Neural progenitor cell (in vitro differentiated cells): Measurements from ENCODE around the gene SLC2A11. TPM values are rescaled to one million over a fixed set of nuclear protein-coding genes. Genes with fewer than 3 reads are reported as not detected.

Experiments
- DNase-seq: peaks from one replicate; pipeline ENCODE4 v3.0.0-alpha.2; 2016; ENCODE audit warnings: low spot score
- H2AFZ ChIP-seq: fragments of 200-600 bp; sonication (generic); replicated peaks from 2 replicates; pipeline ENCODE4 v1.6.1; 2016; ENCODE audit warnings: antibody characterized with exemption
- H3F3A ChIP-seq: fragments of 200-600 bp; sonication (generic); 2 replicates; pipeline ENCODE4 v1.6.1; 2016; ENCODE audit warnings: antibody characterized with exemption, low read depth
- H3K27ac ChIP-seq: fragments of 200-600 bp; sonication (generic); 2 replicates; pipeline ENCODE4 v1.5.1; 2016; ENCODE audit warnings: mild to moderate bottlenecking
- H3K27me3 ChIP-seq: fragments of 200-600 bp; sonication (generic); 2 replicates; pipeline ENCODE4 v1.6.1; 2016; ENCODE audit warnings: mild to moderate bottlenecking, moderate library complexity
- H3K36me3 ChIP-seq: fragments of 200-600 bp; sonication (generic); 2 replicates; pipeline ENCODE4 v1.5.1; 2016
- H3K4me1 ChIP-seq: fragments of 200-600 bp; sonication (generic); 2 replicates; pipeline ENCODE4 v1.6.1; 2016; ENCODE audit warnings: mixed run types
- H3K4me2 ChIP-seq: fragments of 200-600 bp; sonication (generic); 2 replicates; pipeline ENCODE4 v1.6.1; 2016
- H3K4me3 ChIP-seq: fragments of 200-600 bp; sonication (generic); 2 replicates; pipeline ENCODE4 v1.5.1; 2016
- H3K79me2 ChIP-seq: fragments of 200-600 bp; sonication (generic); 2 replicates; pipeline ENCODE4 v1.6.1; 2016; ENCODE audit warnings: low read depth
- H3K9ac ChIP-seq: fragments of 200-600 bp; sonication (generic); 2 replicates; pipeline ENCODE4 v1.6.1; 2016
- H3K9me3 ChIP-seq: fragments of 200-600 bp; sonication (generic); 2 replicates; pipeline ENCODE4 v1.5.1; 2016; ENCODE audit warnings: low read depth
- H4K20me1 ChIP-seq: fragments of 200-600 bp; sonication (generic); 2 replicates; pipeline ENCODE4 v1.6.1; 2016; ENCODE audit warnings: low read depth
- H3K27ac Mint-ChIP-seq: 3 replicates; pipeline ENCODE4 v1.8.0; 2021; ENCODE audit warnings: mixed read lengths
- H3K27me3 Mint-ChIP-seq: 2 replicates; pipeline ENCODE4 v1.8.0; 2022; ENCODE audit warnings: low read depth, mild to moderate bottlenecking, inconsistent platforms, moderate library complexity, mixed read lengths; ENCODE audit not compliant: insufficient read depth
- H3K36me3 Mint-ChIP-seq: 3 replicates; pipeline ENCODE4 v1.8.0; 2021; ENCODE audit warnings: mixed read lengths
- H3K4me1 Mint-ChIP-seq: 3 replicates; pipeline ENCODE4 v1.8.0; 2021; ENCODE audit warnings: mixed read lengths
- H3K4me3 Mint-ChIP-seq: 3 replicates; pipeline ENCODE4 v1.8.0; 2021; ENCODE audit warnings: mild to moderate bottlenecking, moderate library complexity, mixed read lengths
- H3K9me3 Mint-ChIP-seq: 3 replicates; pipeline ENCODE4 v1.8.0; 2020; ENCODE audit warnings: mixed read lengths
- CTCF ChIP-seq: fragments of 200-600 bp; sonication (generic); IDR thresholded peaks from 2 replicates; pipeline ENCODE4 v1.5.1; 2017; ENCODE audit warnings: antibody characterized with exemption, mild to moderate bottlenecking
- EZH2 ChIP-seq: fragments of 200-600 bp; sonication (generic); IDR thresholded peaks from 2 replicates; pipeline ENCODE4 v1.6.1; 2017; ENCODE audit warnings: antibody characterized with exemption, mild to moderate bottlenecking, moderate library complexity
- EZH2phosphoT487 ChIP-seq: fragments of 200-600 bp; sonication (generic); IDR thresholded peaks from 2 replicates; pipeline ENCODE4 v1.6.1; 2017; ENCODE audit warnings: antibody characterized with exemption
- total RNA-seq: library from RNA; depleted of rRNA; stranded (reverse); fragments of >200 nt; gene quantifications from 2 replicates; pipeline ENCODE4 v1.2.3, GENCODE V29; 2015; ENCODE audit warnings: low replicate concordance

SLC2A11 gene
- total RNA-seq, 1 donor from 2014 or later = 3.8 TPM

- Histone ChIP-seq H3K4me2 (peak within 1 kb of the TSS; percentile 80), H3K27ac (no peak within 1 kb of the TSS), H3K36me3 (no peaks in the 10 kb centered on the region), H3K27me3 (peaks cover 10% of the 10 kb centered on the region), H3K79me2 (no peaks in the 10 kb centered on the region), H3K4me3 (peak within 1 kb of the TSS; percentile 48), H2AFZ (peak within 1 kb of the TSS; percentile 30), H3K9me3 (no peaks in the 10 kb centered on the region), H3K9ac (no peak within 1 kb of the TSS), H3K4me1 (peaks cover 22% of the 10 kb centered on the region), H4K20me1 (peaks cover 25% of the 10 kb centered on the region), H3F3A (peaks cover 24% of the 10 kb centered on the region)
- Mint-ChIP-seq H3K36me3 (peaks cover 7% of the 10 kb centered on the region), H3K9me3 (no peaks in the 10 kb centered on the region), H3K4me1 (peaks cover 36% of the 10 kb centered on the region), H3K27me3 (peaks cover 19% of the 10 kb centered on the region), H3K27ac (peak within 1 kb of the TSS; percentile 17), H3K4me3 (peak within 1 kb of the TSS; percentile 94)
- TF ChIP-seq EZH2phosphoT487 = no peak
- TF ChIP-seq EZH2 = no peak
- no peak for TF ChIP-seq CTCF
- DNase-seq = peak; percentile 99
Measured at GRCh38 chr22:23838681-23839468, 18.8 kb upstream of the SLC2A11 start, which contains the start of gene DERL3. Gene DERL3, minus strand, starts transcription at chr22:23839006. Its CDS starts 19 bp downstream, at chr22:23838987.

- Histone ChIP-seq H3F3A (peaks cover 24% of the 10 kb centered on the region), H3K9me3 (no peaks in the 10 kb centered on the region), H3K4me3 (no peak overlapping the region), H3K4me2 (no peak overlapping the region), H2AFZ (no peak overlapping the region), H3K79me2 (no peaks in the 10 kb centered on the region), H3K27ac (no peak overlapping the region), H3K36me3 (no peaks in the 10 kb centered on the region), H3K27me3 (peaks cover 10% of the 10 kb centered on the region), H3K4me1 (peaks cover 22% of the 10 kb centered on the region), H3K9ac (no peak overlapping the region), H4K20me1 (peaks cover 24% of the 10 kb centered on the region)
- Mint-ChIP-seq H3K27me3 (peaks cover 17% of the 10 kb centered on the region), H3K9me3 (no peaks in the 10 kb centered on the region), H3K4me1 (peaks cover 36% of the 10 kb centered on the region), H3K36me3 (peaks cover 6% of the 10 kb centered on the region), H3K4me3 (peak overlapping the region; percentile 75), H3K27ac (peak overlapping the region; percentile 1)
- DNase-seq = no peak
- no peak for TF ChIP-seq EZH2phosphoT487
- no peak for TF ChIP-seq CTCF
- no peak for TF ChIP-seq EZH2
Measured at GRCh38 chr22:23840026-23840425, 17.6 kb upstream of the SLC2A11 start.

GRCh38 chr22:23841292-23841691 is 16.4 kb upstream of the SLC2A11 start:
- no peak overlapping the region for H3K9ac ChIP-seq
- peaks cover 21% of the 10 kb centered on the region for H3F3A ChIP-seq
- no peaks in the 10 kb centered on the region for H3K9me3 ChIP-seq
- TF ChIP-seq EZH2phosphoT487 = no peak
- TF ChIP-seq CTCF = no peak
- no peak for TF ChIP-seq EZH2
- peak overlapping the region; percentile 18 for H3K27ac Mint-ChIP-seq
- H3K27me3 Mint-ChIP-seq = peaks cover 21% of the 10 kb centered on the region
- no peak overlapping the region for H3K4me3 ChIP-seq
- H3K27me3 ChIP-seq = peaks cover 10% of the 10 kb centered on the region
- peaks cover 22% of the 10 kb centered on the region for H3K4me1 ChIP-seq
- no peaks in the 10 kb centered on the region for H3K9me3 Mint-ChIP-seq
- H3K4me3 Mint-ChIP-seq = no peak overlapping the region
- H3K36me3 Mint-ChIP-seq = peaks cover 5% of the 10 kb centered on the region
- H3K4me1 Mint-ChIP-seq = peaks cover 42% of the 10 kb centered on the region
- H2AFZ ChIP-seq = no peak overlapping the region
- peaks cover 21% of the 10 kb centered on the region for H4K20me1 ChIP-seq
- no peaks in the 10 kb centered on the region for H3K36me3 ChIP-seq
- DNase-seq = no peak
- no peak overlapping the region for H3K27ac ChIP-seq
- no peak overlapping the region for H3K4me2 ChIP-seq
- H3K79me2 ChIP-seq = no peaks in the 10 kb centered on the region
